ENCODE data around the gene TCEAL3. TPM values are rescaled to one million over a fixed set of nuclear protein-coding genes. Genes with fewer than 3 reads are reported as not detected.
"Not testable (repeated sequence)": the region's sequence is repeated elsewhere in the genome, so short reads cannot be mapped to it uniquely, and the experiment has no call there.

The TCEAL3 gene
- total RNA-seq, 2 donors from 2014 or later: 21.4 to 21.8 TPM

- Histone ChIP-seq H3K27me3 (no peaks in the 10 kb centered on the region), H3K9me3 (no peaks in the 10 kb centered on the region), H3K4me1 (peaks cover 8% of the 10 kb centered on the region), H3K27ac (peak within 1 kb of the TSS; percentile 60 to 82 (median 76)), H3K4me3 (peak within 1 kb of the TSS; percentile 47 to 50), H3K36me3 (replicated peaks in 1 of 2; ENCODE audit: insufficient read depth in 1 of 2, low read depth in 2 of 2) (no peaks in the 10 kb centered on the region)
- WGBS, 2 donors: 0% methylated on average over 24 to 39 of the region's 56 CpGs
- TF ChIP-seq, protein P1, sequence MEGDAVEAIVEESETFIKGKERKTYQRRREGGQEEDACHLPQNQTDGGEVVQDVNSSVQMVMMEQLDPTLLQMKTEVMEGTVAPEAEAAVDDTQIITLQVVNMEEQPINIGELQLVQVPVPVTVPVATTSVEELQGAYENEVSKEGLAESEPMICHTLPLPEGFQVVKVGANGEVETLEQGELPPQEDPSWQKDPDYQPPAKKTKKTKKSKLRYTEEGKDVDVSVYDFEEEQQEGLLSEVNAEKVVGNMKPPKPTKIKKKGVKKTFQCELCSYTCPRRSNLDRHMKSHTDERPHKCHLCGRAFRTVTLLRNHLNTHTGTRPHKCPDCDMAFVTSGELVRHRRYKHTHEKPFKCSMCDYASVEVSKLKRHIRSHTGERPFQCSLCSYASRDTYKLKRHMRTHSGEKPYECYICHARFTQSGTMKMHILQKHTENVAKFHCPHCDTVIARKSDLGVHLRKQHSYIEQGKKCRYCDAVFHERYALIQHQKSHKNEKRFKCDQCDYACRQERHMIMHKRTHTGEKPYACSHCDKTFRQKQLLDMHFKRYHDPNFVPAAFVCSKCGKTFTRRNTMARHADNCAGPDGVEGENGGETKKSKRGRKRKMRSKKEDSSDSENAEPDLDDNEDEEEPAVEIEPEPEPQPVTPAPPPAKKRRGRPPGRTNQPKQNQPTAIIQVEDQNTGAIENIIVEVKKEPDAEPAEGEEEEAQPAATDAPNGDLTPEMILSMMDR (IDR thresholded peaks at IDR 0.05): no peak
- TF ChIP-seq POLR2A (IDR thresholded peaks at IDR 0.05): peak; percentile 17 to 68 (median 59)
- ATAC-seq (peak; percentile 87), DNase-seq (peak; percentile 59 to 73 (median 62))
- intact Hi-C loops (cut with DNase I): no loop called here
Measured at GRCh38 chrX:103585411-103586313, 22.1 kb upstream of the TCEAL3 start, which contains the start of gene TCEAL4. Gene TCEAL4 (plus strand): TSS chrX:103585515. CDS start chrX:103586676, 1,161 bp downstream.

DNA sequence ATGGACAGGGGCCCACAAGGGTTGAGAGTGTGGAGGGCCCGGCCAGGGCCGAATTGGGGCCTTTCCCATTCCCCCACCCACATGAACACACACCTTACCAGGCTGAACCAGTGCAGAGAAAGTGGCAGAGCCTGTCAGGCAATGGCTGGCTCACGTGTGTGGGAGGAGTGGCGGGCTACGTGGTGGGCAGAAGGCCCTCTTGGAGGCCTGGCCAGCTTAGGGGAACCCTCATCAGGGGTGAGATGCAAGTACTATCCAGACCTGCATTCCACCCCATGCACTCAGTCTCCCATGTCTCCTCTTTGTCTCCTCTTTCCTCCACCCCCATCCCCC, 21.5 kb upstream of the TCEAL3 start:
- WGBS, 2 donors: 11% methylated on average over 5 of the region's 5 CpGs; no CpG with 5 or more reads in 1 of the 2 donors
- TF ChIP-seq, protein P1 (IDR thresholded peaks at IDR 0.05): no peak
- no peak for TF ChIP-seq POLR2A (IDR thresholded peaks at IDR 0.05)
- ATAC-seq (peak; percentile 38), DNase-seq (peak in 3 of 4 donors; percentile 5 to 22 (median 11))
- H3K9me3 ChIP-seq: no peaks in the 10 kb centered on the region
- intact Hi-C loops (cut with DNase I): no loop called here
- peak overlapping the region in 3 of 4 donors; percentile 75 to 82 (median 77) for H3K27ac ChIP-seq
- H3K4me1 ChIP-seq: peaks cover 8% of the 10 kb centered on the region
- no peaks in the 10 kb centered on the region for H3K27me3 ChIP-seq
- no peaks in the 10 kb centered on the region for H3K36me3 ChIP-seq (replicated peaks in 1 of 2; ENCODE audit: insufficient read depth in 1 of 2, low read depth in 2 of 2)
- no peak overlapping the region for H3K4me3 ChIP-seq

- DNase-seq (no peak), ATAC-seq (no peak)
- Histone ChIP-seq H3K4me3 (no peak overlapping the region), H3K4me1 (peaks cover 8% of the 10 kb centered on the region), H3K9me3 (no peaks in the 10 kb centered on the region), H3K36me3 (replicated peaks in 1 of 2; ENCODE audit: insufficient read depth in 1 of 2, low read depth in 2 of 2) (no peaks in the 10 kb centered on the region), H3K27ac (peak overlapping the region in 2 of 4 donors; percentile 77 to 82), H3K27me3 (no peaks in the 10 kb centered on the region)
- no peak for TF ChIP-seq POLR2A (IDR thresholded peaks at IDR 0.05)
- TF ChIP-seq, protein P1 (IDR thresholded peaks at IDR 0.05): no peak
- 60 to 65% methylated on average over 4 of the region's 4 CpGs for WGBS, 2 donors
- intact Hi-C loops (cut with DNase I): no loop called here
Measured at GRCh38 chrX:103586659-103587058, 21.1 kb upstream of the TCEAL3 start.

GRCh38 chrX:103592295-103592694, 15.5 kb upstream of the TCEAL3 start:
- H3K9me3 ChIP-seq; ATAC-seq; DNase-seq; H3K4me1 ChIP-seq; H3K36me3 ChIP-seq (replicated peaks in 1 of 2; ENCODE audit: insufficient read depth in 1 of 2, low read depth in 2 of 2); H3K27me3 ChIP-seq; H3K4me3 ChIP-seq; intact Hi-C loops (cut with DNase I); H3K27ac ChIP-seq: not testable (repeated sequence)
- 100% methylated on average over 1 of the region's 1 CpG for WGBS, 2 donors

- H3K27me3 ChIP-seq; H3K9me3 ChIP-seq; DNase-seq; ATAC-seq; H3K4me3 ChIP-seq; H3K27ac ChIP-seq; H3K4me1 ChIP-seq; H3K36me3 ChIP-seq (replicated peaks in 1 of 2; ENCODE audit: insufficient read depth in 1 of 2, low read depth in 2 of 2); intact Hi-C loops (cut with DNase I): not testable (repeated sequence)
- 93 to 95% methylated on average over 3 to 6 of the region's 6 CpGs for WGBS, 2 donors
Measured at GRCh38 chrX:103595202-103595601, 12.6 kb upstream of the TCEAL3 start.
